HepG2 (cell line): Measurements from ENCODE around the gene ATP13A3. TPM values are rescaled to one million over a fixed set of nuclear protein-coding genes. Genes with fewer than 3 reads are reported as not detected.

Experiments
- CCAR2 ChIP-seq: fragments of 200-400 bp; formaldehyde crosslinking; optimal IDR thresholded peaks from 2 replicates; pipeline ENCODE3; 2018; ENCODE audit warnings: low read depth, mild to moderate bottlenecking, low read length, moderate library complexity
- DMAP1 ChIP-seq: IDR thresholded peaks from 2 replicates; pipeline ENCODE4 v1.6.1; 2016
- HDAC6 ChIP-seq: fragments of 200-600 bp; sonication (generic); IDR thresholded peaks from 2 replicates; pipeline ENCODE4 v1.7.0; 2017; ENCODE audit warnings: mild to moderate bottlenecking, antibody characterized with exemption, low read length, low read depth
- HNRNPL ChIP-seq: fragments of 200-400 bp; formaldehyde crosslinking; IDR thresholded peaks from 2 replicates; pipeline ENCODE4 v1.6.1; 2017; ENCODE audit warnings: mild to moderate bottlenecking, low read depth, low read length
- MED1 ChIP-seq: sonication (generic); formaldehyde crosslinking; IDR thresholded peaks from 2 replicates; pipeline ENCODE4 v1.4.0; 2020; ENCODE audit warnings: missing genetic modification reagents
- NBN ChIP-seq: fragments of 450-650 bp; conservative IDR thresholded peaks from 2 replicates; pipeline ENCODE4 v1.6.1; 2017
- SIN3B ChIP-seq: fragments of 150-350 bp; IDR thresholded peaks from 2 replicates; pipeline ENCODE4 v1.6.1; 2014; ENCODE audit warnings: low read length
- ZC3H13 ChIP-seq: sonication (generic); formaldehyde crosslinking; IDR thresholded peaks from 2 replicates; pipeline ENCODE4 v1.8.1; 2023; ENCODE audit warnings: mild to moderate bottlenecking, missing genetic modification reagents, moderate library complexity
- ZIK1 ChIP-seq: sonication (generic); formaldehyde crosslinking; IDR thresholded peaks from 2 replicates; pipeline ENCODE4 v1.5.0; 2020; ENCODE audit warnings: mild to moderate bottlenecking, low read depth, missing genetic modification reagents, borderline replicate concordance
- ZNF136 ChIP-seq: sonication (generic); formaldehyde crosslinking; IDR thresholded peaks from 2 replicates; pipeline ENCODE4 v1.8.1; 2022; ENCODE audit warnings: low read depth, mild to moderate bottlenecking, moderate library complexity, missing genetic modification reagents
- ZNF235 ChIP-seq: sonication (generic); formaldehyde crosslinking; IDR thresholded peaks from 2 replicates; pipeline ENCODE4 v1.8.1; 2023; ENCODE audit warnings: mild to moderate bottlenecking, missing genetic modification reagents, borderline replicate concordance
- ZNF768 ChIP-seq: sonication (generic); formaldehyde crosslinking; IDR thresholded peaks from 2 replicates; pipeline ENCODE4 v1.4.0; 2020; ENCODE audit warnings: missing genetic modification reagents
- polyA plus RNA-seq, 8 experiments: library from polyadenylated mRNA; depleted of rRNA in 3 of 8; stranded (reverse) in 7 of 8; unstranded in 1 of 8; fragments of >200 nt; fragmentation: Illumina TruSeq in 4 of 8; extraction: Trizol in 4 of 8; gene quantifications; 2 replicates each; pipeline versions ENCODE4 v1.2.1 to v1.2.3, GENCODE V29; 2011 to 2016; ENCODE audit warnings: low read depth in 4 of 8, missing spikeins in 1 of 8, mixed read lengths in 1 of 8; ENCODE audit not compliant: insufficient read depth in 1 of 8
- total RNA-seq, 5 experiments: library from RNA; depleted of rRNA; stranded (reverse); fragments of >200 nt; fragmentation: Illumina TruSeq; extraction: Trizol; gene quantifications; 2 replicates each; pipeline ENCODE4 v1.2.3, GENCODE V29; 2016; ENCODE audit warnings: low read depth in 1 of 5
- TF ChIP-seq, protein P1 (sequence below), 2 experiments: sonication (generic) in 1 of 2; formaldehyde crosslinking in 1 of 2; IDR thresholded peaks; 2 replicates each; pipeline versions ENCODE4 v1.6.1 to v1.9.0; 2014 to 2022; ENCODE audit warnings: antibody characterized with exemption in 1 of 2, borderline replicate concordance in 1 of 2, inconsistent platforms in 1 of 2, low read depth in 1 of 2, missing genetic modification reagents in 1 of 2
- TF ChIP-seq, protein P2 (sequence below): sonication (generic); formaldehyde crosslinking; IDR thresholded peaks from 2 replicates; pipeline ENCODE4 v1.5.0; 2020; ENCODE audit warnings: missing genetic modification reagents
- TF ChIP-seq, protein P3 (sequence below): sonication (generic); formaldehyde crosslinking; conservative IDR thresholded peaks from 2 replicates; pipeline ENCODE4 v1.4.0; 2020; ENCODE audit warnings: missing genetic modification reagents
- TF ChIP-seq, protein P4 (sequence below): sonication (generic); formaldehyde crosslinking; IDR thresholded peaks from 2 replicates; pipeline ENCODE4 v1.4.0; 2020; ENCODE audit warnings: mild to moderate bottlenecking, missing genetic modification reagents
- TF ChIP-seq, protein P5 (sequence below): sonication (generic); formaldehyde crosslinking; IDR thresholded peaks from 2 replicates; pipeline ENCODE4 v1.4.0; 2020; ENCODE audit warnings: missing genetic modification reagents
- TF ChIP-seq, protein P6 (sequence below): IDR thresholded peaks from 2 replicates; pipeline ENCODE4 v1.6.1; 2016

The ATP13A3 gene
- total and polyA plus RNA-seq, 2 of the 13 experiments (the other 11 are each of a cell fraction or from before 2014, with no cell fraction given): 44.9 to 80.8 TPM

DNA sequence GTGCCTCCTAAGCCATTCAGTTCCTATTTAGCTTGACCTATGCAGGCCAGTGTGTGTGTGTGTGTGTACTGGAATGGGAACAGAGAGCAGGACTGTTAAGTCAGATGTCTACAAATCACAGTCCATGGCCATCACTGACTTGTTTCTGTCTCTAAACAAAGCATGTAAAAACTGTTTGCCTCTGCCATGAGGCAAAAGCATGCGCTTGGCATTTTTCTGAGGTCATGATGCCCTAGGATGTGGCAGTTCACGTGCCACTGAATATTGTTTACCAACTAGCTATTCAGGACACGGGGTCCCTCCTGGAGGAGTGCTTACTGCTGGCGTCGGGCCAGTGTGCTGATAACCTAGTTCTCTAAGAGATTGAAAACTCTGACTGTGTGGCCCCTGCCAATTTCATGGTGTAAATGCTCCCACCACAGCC lies 8.2 kb upstream of the ATP13A3 start (continued):
- TF ChIP-seq, protein P1, sequence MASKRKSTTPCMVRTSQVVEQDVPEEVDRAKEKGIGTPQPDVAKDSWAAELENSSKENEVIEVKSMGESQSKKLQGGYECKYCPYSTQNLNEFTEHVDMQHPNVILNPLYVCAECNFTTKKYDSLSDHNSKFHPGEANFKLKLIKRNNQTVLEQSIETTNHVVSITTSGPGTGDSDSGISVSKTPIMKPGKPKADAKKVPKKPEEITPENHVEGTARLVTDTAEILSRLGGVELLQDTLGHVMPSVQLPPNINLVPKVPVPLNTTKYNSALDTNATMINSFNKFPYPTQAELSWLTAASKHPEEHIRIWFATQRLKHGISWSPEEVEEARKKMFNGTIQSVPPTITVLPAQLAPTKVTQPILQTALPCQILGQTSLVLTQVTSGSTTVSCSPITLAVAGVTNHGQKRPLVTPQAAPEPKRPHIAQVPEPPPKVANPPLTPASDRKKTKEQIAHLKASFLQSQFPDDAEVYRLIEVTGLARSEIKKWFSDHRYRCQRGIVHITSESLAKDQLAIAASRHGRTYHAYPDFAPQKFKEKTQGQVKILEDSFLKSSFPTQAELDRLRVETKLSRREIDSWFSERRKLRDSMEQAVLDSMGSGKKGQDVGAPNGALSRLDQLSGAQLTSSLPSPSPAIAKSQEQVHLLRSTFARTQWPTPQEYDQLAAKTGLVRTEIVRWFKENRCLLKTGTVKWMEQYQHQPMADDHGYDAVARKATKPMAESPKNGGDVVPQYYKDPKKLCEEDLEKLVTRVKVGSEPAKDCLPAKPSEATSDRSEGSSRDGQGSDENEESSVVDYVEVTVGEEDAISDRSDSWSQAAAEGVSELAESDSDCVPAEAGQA (IDR thresholded peaks at IDR 0.05; ENCODE audit: low read depth): no peak
- TF ChIP-seq, protein P1 (CRISPR knock-in tag; IDR thresholded peaks at IDR 0.05; ENCODE audit: borderline replicate concordance): no peak
- TF ChIP-seq ZC3H13 (CRISPR knock-in tag): no peak
- peak; percentile 98 for TF ChIP-seq MED1 (CRISPR knock-in tag)
- TF ChIP-seq SIN3B: no peak
- no peak for TF ChIP-seq NBN
- no peak for TF ChIP-seq DMAP1 (CRISPR knock-in tag)
- TF ChIP-seq, protein P2, sequence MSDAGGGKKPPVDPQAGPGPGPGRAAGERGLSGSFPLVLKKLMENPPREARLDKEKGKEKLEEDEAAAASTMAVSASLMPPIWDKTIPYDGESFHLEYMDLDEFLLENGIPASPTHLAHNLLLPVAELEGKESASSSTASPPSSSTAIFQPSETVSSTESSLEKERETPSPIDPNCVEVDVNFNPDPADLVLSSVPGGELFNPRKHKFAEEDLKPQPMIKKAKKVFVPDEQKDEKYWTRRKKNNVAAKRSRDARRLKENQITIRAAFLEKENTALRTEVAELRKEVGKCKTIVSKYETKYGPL: no peak
- no peak for TF ChIP-seq CCAR2
- TF ChIP-seq HDAC6: no peak
- TF ChIP-seq ZNF136 (CRISPR knock-in tag): no peak
- TF ChIP-seq, protein P3, sequence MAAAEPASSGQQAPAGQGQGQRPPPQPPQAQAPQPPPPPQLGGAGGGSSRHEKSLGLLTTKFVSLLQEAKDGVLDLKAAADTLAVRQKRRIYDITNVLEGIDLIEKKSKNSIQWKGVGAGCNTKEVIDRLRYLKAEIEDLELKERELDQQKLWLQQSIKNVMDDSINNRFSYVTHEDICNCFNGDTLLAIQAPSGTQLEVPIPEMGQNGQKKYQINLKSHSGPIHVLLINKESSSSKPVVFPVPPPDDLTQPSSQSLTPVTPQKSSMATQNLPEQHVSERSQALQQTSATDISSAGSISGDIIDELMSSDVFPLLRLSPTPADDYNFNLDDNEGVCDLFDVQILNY (CRISPR knock-in tag): no peak
- no peak for TF ChIP-seq HNRNPL
- TF ChIP-seq, protein P4, sequence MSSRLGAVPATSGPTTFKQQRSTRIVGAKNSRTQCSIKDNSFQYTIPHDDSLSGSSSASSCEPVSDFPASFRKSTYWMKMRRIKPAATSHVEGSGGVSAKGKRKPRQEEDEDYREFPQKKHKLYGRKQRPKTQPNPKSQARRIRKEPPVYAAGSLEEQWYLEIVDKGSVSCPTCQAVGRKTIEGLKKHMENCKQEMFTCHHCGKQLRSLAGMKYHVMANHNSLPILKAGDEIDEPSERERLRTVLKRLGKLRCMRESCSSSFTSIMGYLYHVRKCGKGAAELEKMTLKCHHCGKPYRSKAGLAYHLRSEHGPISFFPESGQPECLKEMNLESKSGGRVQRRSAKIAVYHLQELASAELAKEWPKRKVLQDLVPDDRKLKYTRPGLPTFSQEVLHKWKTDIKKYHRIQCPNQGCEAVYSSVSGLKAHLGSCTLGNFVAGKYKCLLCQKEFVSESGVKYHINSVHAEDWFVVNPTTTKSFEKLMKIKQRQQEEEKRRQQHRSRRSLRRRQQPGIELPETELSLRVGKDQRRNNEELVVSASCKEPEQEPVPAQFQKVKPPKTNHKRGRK: no peak
- no peak for TF ChIP-seq ZIK1
- TF ChIP-seq, protein P5, sequence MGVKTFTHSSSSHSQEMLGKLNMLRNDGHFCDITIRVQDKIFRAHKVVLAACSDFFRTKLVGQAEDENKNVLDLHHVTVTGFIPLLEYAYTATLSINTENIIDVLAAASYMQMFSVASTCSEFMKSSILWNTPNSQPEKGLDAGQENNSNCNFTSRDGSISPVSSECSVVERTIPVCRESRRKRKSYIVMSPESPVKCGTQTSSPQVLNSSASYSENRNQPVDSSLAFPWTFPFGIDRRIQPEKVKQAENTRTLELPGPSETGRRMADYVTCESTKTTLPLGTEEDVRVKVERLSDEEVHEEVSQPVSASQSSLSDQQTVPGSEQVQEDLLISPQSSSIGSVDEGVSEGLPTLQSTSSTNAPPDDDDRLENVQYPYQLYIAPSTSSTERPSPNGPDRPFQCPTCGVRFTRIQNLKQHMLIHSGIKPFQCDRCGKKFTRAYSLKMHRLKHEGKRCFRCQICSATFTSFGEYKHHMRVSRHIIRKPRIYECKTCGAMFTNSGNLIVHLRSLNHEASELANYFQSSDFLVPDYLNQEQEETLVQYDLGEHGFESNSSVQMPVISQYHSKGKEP (CRISPR knock-in tag): no peak
- no peak for TF ChIP-seq ZNF768 (CRISPR knock-in tag)
- 0 out of 2 replicates have a peak, but pooled peaks have one; percentile 6 for TF ChIP-seq ZNF235 (CRISPR knock-in tag)
- TF ChIP-seq, protein P6, sequence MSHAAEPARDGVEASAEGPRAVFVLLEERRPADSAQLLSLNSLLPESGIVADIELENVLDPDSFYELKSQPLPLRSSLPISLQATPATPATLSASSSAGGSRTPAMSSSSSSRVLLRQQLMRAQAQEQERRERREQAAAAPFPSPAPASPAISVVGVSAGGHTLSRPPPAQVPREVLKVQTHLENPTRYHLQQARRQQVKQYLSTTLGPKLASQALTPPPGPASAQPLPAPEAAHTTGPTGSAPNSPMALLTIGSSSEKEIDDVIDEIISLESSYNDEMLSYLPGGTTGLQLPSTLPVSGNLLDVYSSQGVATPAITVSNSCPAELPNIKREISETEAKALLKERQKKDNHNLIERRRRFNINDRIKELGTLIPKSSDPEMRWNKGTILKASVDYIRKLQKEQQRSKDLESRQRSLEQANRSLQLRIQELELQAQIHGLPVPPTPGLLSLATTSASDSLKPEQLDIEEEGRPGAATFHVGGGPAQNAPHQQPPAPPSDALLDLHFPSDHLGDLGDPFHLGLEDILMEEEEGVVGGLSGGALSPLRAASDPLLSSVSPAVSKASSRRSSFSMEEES (CRISPR knock-in tag): peak; percentile 98
